ENCODE results near the gene TRIM9. TPM values are rescaled to one million over a fixed set of nuclear protein-coding genes. Genes with fewer than 3 reads are reported as not detected.

The TRIM9 gene
- total RNA-seq, 1 donor: not detected

DNA sequence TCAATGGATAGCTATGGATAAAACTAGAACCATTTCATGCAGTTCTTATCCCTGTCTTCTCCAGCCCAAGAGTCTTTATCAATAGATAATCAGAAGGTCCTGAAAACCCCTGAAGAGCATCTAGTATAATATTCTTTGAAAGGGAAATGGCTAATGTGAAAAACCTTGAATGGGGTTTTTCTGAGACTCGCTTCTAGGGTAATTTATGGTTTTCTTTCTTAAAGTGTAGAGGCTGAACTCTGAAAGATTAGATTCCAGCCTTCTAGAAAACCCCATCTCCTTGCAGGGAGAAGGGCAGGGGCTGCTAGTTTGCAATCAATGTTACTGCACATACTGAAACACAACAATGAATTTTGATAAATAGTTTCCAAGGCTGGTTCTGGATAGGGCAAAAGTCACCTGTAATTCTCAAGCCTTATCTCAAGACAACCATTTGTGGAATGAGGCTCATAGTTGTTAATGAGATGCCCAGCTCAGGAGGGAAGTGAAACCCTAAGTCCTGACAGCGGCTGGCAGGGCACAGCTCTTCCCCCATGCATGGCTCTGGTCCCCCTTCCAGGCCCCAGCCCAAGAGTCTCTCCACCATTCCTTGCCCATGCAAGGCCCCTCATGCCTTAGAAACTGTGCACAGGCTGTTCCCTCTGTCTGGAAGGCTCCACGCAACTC lies 116.9 kb downstream of the TRIM9 start:
- H3K4me3 ChIP-seq (ENCODE audit: low read depth, low read length): no peak overlapping the region
- TF ChIP-seq, protein P1, sequence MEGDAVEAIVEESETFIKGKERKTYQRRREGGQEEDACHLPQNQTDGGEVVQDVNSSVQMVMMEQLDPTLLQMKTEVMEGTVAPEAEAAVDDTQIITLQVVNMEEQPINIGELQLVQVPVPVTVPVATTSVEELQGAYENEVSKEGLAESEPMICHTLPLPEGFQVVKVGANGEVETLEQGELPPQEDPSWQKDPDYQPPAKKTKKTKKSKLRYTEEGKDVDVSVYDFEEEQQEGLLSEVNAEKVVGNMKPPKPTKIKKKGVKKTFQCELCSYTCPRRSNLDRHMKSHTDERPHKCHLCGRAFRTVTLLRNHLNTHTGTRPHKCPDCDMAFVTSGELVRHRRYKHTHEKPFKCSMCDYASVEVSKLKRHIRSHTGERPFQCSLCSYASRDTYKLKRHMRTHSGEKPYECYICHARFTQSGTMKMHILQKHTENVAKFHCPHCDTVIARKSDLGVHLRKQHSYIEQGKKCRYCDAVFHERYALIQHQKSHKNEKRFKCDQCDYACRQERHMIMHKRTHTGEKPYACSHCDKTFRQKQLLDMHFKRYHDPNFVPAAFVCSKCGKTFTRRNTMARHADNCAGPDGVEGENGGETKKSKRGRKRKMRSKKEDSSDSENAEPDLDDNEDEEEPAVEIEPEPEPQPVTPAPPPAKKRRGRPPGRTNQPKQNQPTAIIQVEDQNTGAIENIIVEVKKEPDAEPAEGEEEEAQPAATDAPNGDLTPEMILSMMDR (IDR thresholded peaks at IDR 0.05; ENCODE audit: insufficient read depth, low read depth, low read length): no peak
- no peak for DNase-seq (ENCODE audit: low read depth)

DNA sequence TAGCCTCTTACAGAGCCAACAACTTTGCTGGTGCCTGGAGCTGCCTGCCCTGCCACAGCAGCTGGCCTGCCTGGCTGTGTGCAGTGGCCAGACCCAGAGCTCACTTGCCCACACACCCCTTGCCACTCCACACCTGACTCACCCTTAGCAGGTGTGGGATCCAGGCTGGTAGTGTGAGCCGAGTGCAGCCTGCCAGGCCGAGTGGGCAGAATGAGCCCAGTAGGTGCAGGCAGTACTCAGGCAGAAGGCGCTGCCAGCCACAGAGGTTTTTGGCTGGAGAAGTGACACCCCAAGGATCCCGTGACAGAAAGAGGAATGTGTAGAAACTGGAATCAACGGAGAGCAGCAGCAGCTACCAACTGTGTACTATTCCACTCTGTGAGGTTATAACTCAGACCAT lies 120.8 kb downstream of the TRIM9 start:
- TF ChIP-seq, protein P1 (IDR thresholded peaks at IDR 0.05; ENCODE audit: insufficient read depth, low read depth, low read length): no peak
- DNase-seq (ENCODE audit: low read depth): no peak
- no peak overlapping the region for H3K4me3 ChIP-seq (ENCODE audit: low read depth, low read length)

DNA sequence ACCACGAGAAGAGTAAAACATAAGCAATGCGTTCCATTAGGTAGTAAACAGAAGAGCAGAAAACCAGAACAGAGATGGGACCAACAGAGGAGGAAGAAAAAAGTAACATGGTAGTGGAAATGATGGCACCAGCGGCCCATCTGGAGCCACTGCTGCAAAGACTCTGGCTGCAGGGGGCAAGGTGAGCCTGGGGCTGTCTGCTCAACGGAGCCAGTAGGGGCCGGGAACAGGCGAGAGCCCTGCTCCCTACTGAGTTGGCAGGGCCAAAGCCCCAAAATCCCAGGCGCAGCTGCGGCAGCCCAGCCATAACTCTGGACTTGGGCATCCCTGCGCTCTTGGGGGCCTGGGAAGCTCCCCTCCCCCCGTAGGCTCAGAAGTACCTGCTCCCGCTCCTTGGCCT lies 122.2 kb downstream of the TRIM9 start:
- H3K4me3 ChIP-seq (ENCODE audit: low read depth, low read length): no peak overlapping the region
- no peak for DNase-seq (ENCODE audit: low read depth)
- TF ChIP-seq, protein P1 (IDR thresholded peaks at IDR 0.05; ENCODE audit: insufficient read depth, low read depth, low read length): no peak

DNA sequence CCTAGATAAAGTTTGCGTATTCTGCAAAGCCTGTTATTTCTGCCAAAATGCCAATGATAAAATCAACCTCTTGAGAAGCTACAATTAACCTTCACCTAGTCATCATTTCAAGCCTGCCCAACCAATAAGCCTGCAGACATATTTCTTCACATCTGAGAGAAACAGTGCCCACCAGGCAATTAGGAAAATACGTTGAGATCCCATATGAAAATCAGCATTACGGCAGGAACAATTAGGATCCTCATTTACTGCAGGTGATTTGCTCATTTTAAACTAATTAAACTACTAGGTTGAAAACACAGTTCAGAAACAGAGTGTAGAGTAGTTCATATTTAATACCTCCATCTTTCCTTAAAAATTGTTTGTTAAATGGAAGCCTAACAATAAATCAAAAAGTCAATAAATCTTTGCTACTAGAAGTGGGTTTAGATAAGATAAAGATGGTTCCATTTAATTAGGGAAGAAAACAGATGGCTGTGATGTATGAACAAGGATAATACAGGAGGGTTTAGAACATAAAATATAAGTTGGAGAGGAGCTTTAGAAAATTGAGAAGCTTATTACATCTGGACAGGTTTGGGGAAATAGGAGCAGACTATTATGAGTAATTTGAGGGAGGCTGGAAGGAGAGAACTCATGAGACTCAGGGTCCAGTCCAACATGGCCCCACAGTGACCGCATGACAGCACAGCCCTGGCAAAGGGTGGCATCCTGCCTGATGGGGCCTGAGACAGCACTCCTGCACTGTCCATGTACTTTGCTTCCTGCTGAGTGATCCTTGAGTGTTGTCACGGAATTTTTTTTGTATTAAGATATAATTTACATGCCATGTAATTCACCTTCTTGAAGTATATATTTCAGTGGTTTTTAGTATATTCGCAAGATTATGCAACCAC lies 123.8 kb downstream of the TRIM9 start:
- no peak for DNase-seq (ENCODE audit: low read depth)
- TF ChIP-seq, protein P1 (IDR thresholded peaks at IDR 0.05; ENCODE audit: insufficient read depth, low read depth, low read length): no peak
- no peak overlapping the region for H3K4me3 ChIP-seq (ENCODE audit: low read depth, low read length)

DNA sequence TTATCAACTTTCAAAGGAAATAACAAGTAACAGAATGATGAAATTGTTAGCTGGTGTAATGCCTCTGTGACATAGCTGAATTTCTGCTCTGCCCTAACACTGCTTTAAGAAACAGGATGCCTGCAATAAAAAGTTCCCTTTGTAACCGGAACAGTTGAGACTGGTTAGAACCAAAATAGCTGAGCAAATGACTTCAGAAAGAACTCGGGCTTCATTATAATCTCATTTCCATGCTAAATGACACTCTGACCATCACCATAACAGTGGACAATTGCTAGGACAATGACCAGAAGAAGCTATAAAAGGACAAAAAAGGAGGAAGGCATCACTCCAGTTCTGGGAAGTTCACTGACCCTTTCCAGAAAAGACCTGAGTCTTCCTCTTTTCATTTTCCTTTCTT lies 127.1 kb downstream of the TRIM9 start:
- TF ChIP-seq, protein P1 (IDR thresholded peaks at IDR 0.05; ENCODE audit: insufficient read depth, low read depth, low read length): no peak
- no peak overlapping the region for H3K4me3 ChIP-seq (ENCODE audit: low read depth, low read length)
- no peak for DNase-seq (ENCODE audit: low read depth)

DNA sequence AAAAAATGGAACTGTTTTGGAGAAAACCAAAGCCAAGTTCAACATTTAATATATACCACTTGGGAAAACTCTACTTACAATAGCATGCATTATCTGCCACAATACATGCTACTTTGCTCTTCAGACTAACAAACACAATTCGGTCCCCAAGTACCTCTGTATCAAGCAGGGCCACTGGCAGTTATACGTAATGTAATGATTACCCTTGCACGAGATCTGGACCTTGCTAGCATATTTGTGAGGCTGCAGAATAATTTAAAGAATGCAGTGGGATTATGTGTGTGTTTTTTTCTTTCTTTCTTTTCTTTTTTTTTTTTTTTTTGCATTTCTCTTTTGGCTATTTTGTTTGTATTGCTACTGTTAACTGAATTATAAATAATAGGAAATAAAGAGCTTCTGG lies 127.8 kb downstream of the TRIM9 start:
- TF ChIP-seq, protein P1 (IDR thresholded peaks at IDR 0.05; ENCODE audit: insufficient read depth, low read depth, low read length): no peak
- no peak for DNase-seq (ENCODE audit: low read depth)
- no peak overlapping the region for H3K4me3 ChIP-seq (ENCODE audit: low read depth, low read length)
